HG03354 (cell line): ENCODE measurements around the gene PDE9A.
"Not testable (repeated sequence)": the region's sequence is repeated elsewhere in the genome, so short reads cannot be mapped to it uniquely, and the experiment has no call there.

Experiments
- ATAC-seq: cut with Tn5 transposase; IDR thresholded peaks from one replicate; pipeline ENCODE4 v1.9.1; 2021; ENCODE audit warnings: mild to moderate bottlenecking; ENCODE audit not compliant: unreplicated experiment, poor library complexity, severe bottlenecking

The PDE9A gene

GRCh38 chr21:42702720-42703119, 49.3 kb downstream of the PDE9A start:
- ATAC-seq, result no peak

GRCh38 chr21:42703136-42703908, 49.9 kb downstream of the PDE9A start:
- ATAC-seq, result no peak

- no peak for ATAC-seq
Observed at GRCh38 chr21:42703965-42704364, 50.5 kb downstream of the PDE9A start.

GRCh38 chr21:42704861-42705260, 51.4 kb downstream of the PDE9A start:
- no peak for ATAC-seq

- no peak for ATAC-seq
Observed at GRCh38 chr21:42705346-42705745, 51.9 kb downstream of the PDE9A start.

- ATAC-seq, result no peak
Observed at GRCh38 chr21:42705746-42706374, 52.4 kb downstream of the PDE9A start.

- ATAC-seq, result no peak
Observed at GRCh38 chr21:42706765-42707164, 53.3 kb downstream of the PDE9A start.

GRCh38 chr21:42707207-42707830, 53.9 kb downstream of the PDE9A start:
- no peak for ATAC-seq

GRCh38 chr21:42708107-42708506, 54.7 kb downstream of the PDE9A start:
- no peak for ATAC-seq

GRCh38 chr21:42708916-42709315, 55.5 kb downstream of the PDE9A start:
- ATAC-seq, result not testable (repeated sequence)

GRCh38 chr21:42711667-42712066, 58.2 kb downstream of the PDE9A start:
- no peak for ATAC-seq

GRCh38 chr21:42715427-42715826, 62.0 kb downstream of the PDE9A start:
- not testable (repeated sequence) for ATAC-seq

- no peak for ATAC-seq
Observed at GRCh38 chr21:42716074-42716473, 62.7 kb downstream of the PDE9A start.

- not testable (repeated sequence) for ATAC-seq
Observed at GRCh38 chr21:42720484-42720883, 67.1 kb downstream of the PDE9A start.

- no peak for ATAC-seq
Observed at GRCh38 chr21:42721341-42721824, 68.0 kb downstream of the PDE9A start.

- ATAC-seq, result no peak
Observed at GRCh38 chr21:42722153-42722552, 68.7 kb downstream of the PDE9A start.

GRCh38 chr21:42722808-42723473, 69.5 kb downstream of the PDE9A start:
- no peak for ATAC-seq

- no peak for ATAC-seq
Observed at GRCh38 chr21:42724226-42724920, 71.0 kb downstream of the PDE9A start.

GRCh38 chr21:42725416-42725930, 72.1 kb downstream of the PDE9A start:
- ATAC-seq, result no peak
